ENCODE measurements around the gene ADAM12.

- TF ChIP-seq POLR2A (IDR thresholded peaks at IDR 0.05; ENCODE audit: low read depth, low read length): no peak
- no peak for TF ChIP-seq POLR2AphosphoS5 (IDR thresholded peaks at IDR 0.05; ENCODE audit: low read depth, low read length)
These were observed 197.1 kb downstream of the ADAM12 start for GRCh38 chr10:126191192-126191591.
